HFFc6 (cell line): ENCODE results near the gene CDKN2AIP. TPM values are rescaled to one million over a fixed set of nuclear protein-coding genes. Genes with fewer than 3 reads are reported as not detected.
A peak's percentile ranks its signal among the peaks of the same experiment; 100 is the strongest.
"Not testable (repeated sequence)": the region's sequence is repeated elsewhere in the genome, so short reads cannot be mapped to it uniquely, and the experiment has no call there.

ENCODE experiments used
- DNase-seq: peaks from one replicate; pipeline ENCODE4 v3.0.0-alpha.2; 2018
- H3K27ac Mint-ChIP-seq: 2 replicates; pipeline ENCODE4 v1.8.0; 2020; ENCODE audit warnings: mild to moderate bottlenecking, mixed read lengths
- H3K27me3 Mint-ChIP-seq: 2 replicates; pipeline ENCODE4 v1.8.0; 2021; ENCODE audit warnings: mild to moderate bottlenecking, moderate library complexity, mixed read lengths; ENCODE audit not compliant: insufficient read depth
- H3K36me3 Mint-ChIP-seq: 2 replicates; pipeline ENCODE4 v1.8.0; 2021; ENCODE audit warnings: low read depth, mixed read lengths
- H3K4me1 Mint-ChIP-seq: 2 replicates; pipeline ENCODE4 v1.8.0; 2020; ENCODE audit warnings: low read depth, mixed read lengths
- H3K4me3 Mint-ChIP-seq: 2 replicates; pipeline ENCODE4 v1.8.0; 2020; ENCODE audit warnings: mild to moderate bottlenecking, moderate library complexity, mixed read lengths
- H3K9me3 Mint-ChIP-seq: 2 replicates; pipeline ENCODE4 v1.8.0; 2020; ENCODE audit warnings: mild to moderate bottlenecking, mixed read lengths
- total RNA-seq, 6 experiments: library from RNA; stranded (reverse); fragmentation: NEBNext Ultra II Directional; extraction: Animal tissue kit (Norgen Biotek cat#: 25700); gene quantifications; 2 replicates in 1 of 6; 3 replicates in 5 of 6; pipeline ENCODE4 v1.2.3, GENCODE V29; 2021
- TF ChIP-seq, protein P1 (sequence below): fragments of 200-600 bp; sonication (generic); IDR thresholded peaks from 2 replicates; pipeline ENCODE4 v1.5.0; 2021; ENCODE audit warnings: antibody characterized with exemption, mild to moderate bottlenecking

CDKN2AIP gene
- total RNA-seq, 6 experiments from 2014 or later = 11.7 to 15.1 (median 13.6) TPM

DNA sequence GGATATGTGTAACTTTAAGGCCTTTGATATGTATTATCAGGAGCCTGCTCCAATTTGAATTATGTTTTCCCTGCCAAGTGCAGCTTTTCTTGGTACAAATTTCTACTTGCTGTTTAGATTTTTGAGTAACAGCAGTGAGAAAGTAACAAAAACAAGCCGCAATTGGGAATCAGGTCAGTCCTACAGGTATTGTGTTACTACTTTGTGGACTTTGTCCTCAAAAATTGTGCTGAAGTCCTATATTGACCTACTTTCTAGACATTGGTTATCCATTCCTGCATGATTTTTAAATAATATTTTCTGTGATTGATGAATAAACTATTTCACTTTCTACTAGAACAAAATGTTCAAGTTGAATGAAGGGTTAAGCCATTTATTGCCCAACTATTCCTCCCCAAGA is 5.7 kb downstream of the CDKN2AIP start:
- Mint-ChIP-seq H3K27me3 (no peaks in the 10 kb centered on the region), H3K9me3 (0 out of 2 replicates have a peak, but pooled peaks cover 3% of the 10 kb centered on the region), H3K36me3 (peaks cover 62% of the 10 kb centered on the region), H3K27ac (peak overlapping the region; percentile 42; the same call in 1 of the 2 replicates), H3K4me1 (peaks cover 59% of the 10 kb centered on the region), H3K4me3 (no peak overlapping the region)
- DNase-seq = no peak
- TF ChIP-seq, protein P1, sequence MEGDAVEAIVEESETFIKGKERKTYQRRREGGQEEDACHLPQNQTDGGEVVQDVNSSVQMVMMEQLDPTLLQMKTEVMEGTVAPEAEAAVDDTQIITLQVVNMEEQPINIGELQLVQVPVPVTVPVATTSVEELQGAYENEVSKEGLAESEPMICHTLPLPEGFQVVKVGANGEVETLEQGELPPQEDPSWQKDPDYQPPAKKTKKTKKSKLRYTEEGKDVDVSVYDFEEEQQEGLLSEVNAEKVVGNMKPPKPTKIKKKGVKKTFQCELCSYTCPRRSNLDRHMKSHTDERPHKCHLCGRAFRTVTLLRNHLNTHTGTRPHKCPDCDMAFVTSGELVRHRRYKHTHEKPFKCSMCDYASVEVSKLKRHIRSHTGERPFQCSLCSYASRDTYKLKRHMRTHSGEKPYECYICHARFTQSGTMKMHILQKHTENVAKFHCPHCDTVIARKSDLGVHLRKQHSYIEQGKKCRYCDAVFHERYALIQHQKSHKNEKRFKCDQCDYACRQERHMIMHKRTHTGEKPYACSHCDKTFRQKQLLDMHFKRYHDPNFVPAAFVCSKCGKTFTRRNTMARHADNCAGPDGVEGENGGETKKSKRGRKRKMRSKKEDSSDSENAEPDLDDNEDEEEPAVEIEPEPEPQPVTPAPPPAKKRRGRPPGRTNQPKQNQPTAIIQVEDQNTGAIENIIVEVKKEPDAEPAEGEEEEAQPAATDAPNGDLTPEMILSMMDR = no peak

DNA sequence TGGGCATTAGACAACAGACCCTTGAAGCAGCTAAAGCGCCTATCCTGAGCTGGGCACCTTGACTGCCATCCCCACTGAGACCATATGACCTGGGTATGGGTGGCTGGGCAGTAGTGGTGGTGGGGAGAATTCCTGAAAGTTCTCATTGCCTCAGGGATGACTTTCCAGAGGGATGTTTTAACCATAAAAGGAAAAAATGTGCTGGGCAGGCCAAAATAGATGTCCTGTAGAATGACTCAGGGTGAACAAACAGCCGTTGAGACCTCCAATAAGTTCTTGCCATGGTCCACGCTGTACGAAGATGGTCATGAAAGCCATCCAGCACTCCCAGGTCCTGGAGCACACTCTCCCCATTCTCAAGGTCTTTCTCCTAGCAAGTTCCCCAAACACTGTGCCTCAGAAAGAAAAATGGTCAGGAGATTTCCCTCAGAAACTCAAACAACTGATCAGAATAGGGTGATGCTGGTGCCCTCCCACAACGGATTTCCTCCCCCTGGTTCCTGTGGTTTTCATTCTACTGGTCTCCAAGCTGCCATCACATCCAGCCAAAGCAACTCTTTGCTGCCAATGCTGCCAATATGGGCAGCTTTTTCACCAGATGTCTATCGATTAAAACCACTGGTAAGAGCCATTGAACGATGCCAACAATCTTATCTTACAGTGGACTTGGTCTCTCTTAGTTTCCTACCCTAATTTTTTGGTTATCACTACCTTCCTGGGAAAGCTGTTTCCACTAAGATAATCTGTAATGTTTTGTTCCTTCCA is 11.2 kb downstream of the CDKN2AIP start:
- Mint-ChIP-seq H3K27me3 (no peaks in the 10 kb centered on the region), H3K4me3 (no peak overlapping the region), H3K9me3 (peaks cover 4% of the 10 kb centered on the region; the same call in 1 of the 2 replicates), H3K27ac (peak overlapping the region; percentile 56), H3K4me1 (peaks cover 16% of the 10 kb centered on the region), H3K36me3 (peaks cover 35% of the 10 kb centered on the region)
- TF ChIP-seq, protein P1 = no peak
- DNase-seq = peak; percentile 21

DNA sequence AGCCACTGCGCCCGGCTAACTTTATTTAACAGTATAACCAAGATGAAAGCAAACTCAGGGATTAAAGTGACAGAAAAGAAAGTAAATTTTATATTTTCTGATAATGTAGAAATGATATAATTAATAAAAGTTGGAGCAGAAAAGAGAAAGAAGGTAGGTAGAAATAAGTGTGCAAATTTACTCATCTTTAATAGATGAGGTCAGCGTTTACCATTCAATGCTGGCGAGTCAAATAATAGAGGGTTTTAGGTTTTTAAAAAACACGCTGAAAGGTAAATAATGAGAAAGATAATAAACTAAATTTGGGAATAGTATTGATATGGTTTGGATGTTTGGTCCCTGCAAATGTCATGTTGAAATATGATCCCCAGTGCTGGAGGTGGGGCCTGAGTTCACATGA is 13.6 kb downstream of the CDKN2AIP start:
- H3K4me1 Mint-ChIP-seq = peaks cover 16% of the 10 kb centered on the region
- no peak for DNase-seq
- peaks cover 20% of the 10 kb centered on the region for H3K36me3 Mint-ChIP-seq
- TF ChIP-seq, protein P1 = no peak
- H3K4me3 Mint-ChIP-seq = no peak overlapping the region
- H3K27me3 Mint-ChIP-seq = no peaks in the 10 kb centered on the region; the same call in 1 of the 2 replicates
- peaks cover 4% of the 10 kb centered on the region; the same call in 1 of the 2 replicates for H3K9me3 Mint-ChIP-seq
- H3K27ac Mint-ChIP-seq = no peak overlapping the region

DNA sequence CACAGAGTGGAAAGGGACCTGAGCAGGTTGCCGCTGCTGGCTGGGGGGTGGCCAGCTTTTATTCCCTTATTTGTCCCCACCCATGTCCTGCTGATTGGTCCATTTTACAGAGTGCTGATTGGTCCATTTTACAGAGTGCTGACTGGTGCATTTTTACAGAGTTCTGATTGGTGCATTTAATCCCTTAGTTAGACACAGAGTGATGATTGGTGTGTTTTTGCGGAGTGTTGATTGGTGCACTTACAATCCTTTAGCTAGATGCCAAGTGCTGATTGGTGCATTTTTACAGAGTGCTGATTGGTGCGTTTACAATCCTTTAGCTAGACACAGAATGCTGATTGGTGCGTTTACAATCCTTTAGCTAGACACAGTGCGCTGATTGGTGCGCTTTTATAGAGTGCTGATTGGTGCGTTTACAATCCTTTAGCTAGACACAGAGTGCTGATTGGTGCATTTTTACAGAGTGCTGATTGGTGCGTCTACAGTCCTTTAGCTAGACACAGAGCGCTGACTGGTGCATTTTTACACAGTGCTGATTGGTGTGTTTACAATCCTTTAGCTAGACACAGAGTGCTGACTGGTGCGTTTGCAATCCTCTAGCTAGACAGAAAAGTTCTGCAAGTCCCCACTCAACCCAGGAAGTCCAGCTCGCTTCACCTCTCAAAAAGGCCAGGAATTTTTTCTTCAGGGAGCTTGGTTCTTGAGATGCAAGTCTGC is 19.6 kb downstream of the CDKN2AIP start:
- Mint-ChIP-seq H3K4me1 (peaks cover 16% of the 10 kb centered on the region), H3K36me3 (peaks cover 14% of the 10 kb centered on the region)
- H3K4me3 Mint-ChIP-seq, H3K27me3 Mint-ChIP-seq, H3K9me3 Mint-ChIP-seq, DNase-seq, H3K27ac Mint-ChIP-seq: not testable (repeated sequence)

DNA sequence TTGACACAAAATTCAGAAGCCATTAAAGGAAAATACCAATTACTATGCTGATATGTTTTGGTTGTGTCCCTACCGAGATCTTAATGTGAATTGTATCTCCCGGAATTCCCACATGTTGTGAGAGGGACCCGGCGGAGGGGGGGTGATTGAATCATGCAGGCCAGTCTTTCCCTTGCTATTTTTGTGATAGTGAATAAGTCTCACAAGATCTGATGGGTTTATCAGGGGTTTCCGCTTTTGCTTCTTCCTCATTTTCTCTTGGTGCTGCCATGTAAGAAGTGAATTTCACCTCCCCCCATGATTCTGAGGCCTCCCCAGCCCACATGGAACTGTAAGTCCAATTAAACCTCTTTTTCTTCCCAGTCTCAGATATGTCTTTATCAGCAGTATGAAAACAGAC is 21.4 kb downstream of the CDKN2AIP start:
- not testable (repeated sequence) for DNase-seq, H3K27ac Mint-ChIP-seq, H3K9me3 Mint-ChIP-seq, H3K27me3 Mint-ChIP-seq, H3K4me3 Mint-ChIP-seq
- Mint-ChIP-seq H3K36me3 (peaks cover 14% of the 10 kb centered on the region), H3K4me1 (peaks cover 26% of the 10 kb centered on the region)

DNA sequence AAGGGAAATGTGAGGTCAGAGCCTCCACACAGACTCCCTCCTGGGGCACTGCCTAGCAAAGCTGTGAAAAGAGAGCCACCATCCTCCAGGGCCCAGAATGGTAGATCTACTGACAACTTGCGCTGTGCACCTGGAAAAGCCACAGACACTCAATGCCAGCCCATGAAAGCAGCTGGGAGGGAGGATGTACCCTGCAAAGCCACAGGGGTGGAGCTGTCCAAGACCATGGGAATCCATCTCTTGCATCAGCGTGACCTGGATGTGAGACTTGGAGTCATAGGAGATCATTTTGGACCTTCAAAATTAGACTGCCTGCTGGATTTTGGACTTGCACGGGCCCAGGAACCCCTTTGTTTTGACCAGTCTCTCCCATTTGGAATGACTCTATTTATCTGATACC is 22.8 kb downstream of the CDKN2AIP start:
- Mint-ChIP-seq H3K36me3 (peaks cover 14% of the 10 kb centered on the region), H3K4me3 (no peak overlapping the region), H3K27me3 (peaks cover 2% of the 10 kb centered on the region), H3K4me1 (peaks cover 28% of the 10 kb centered on the region), H3K27ac (no peak overlapping the region), H3K9me3 (peaks cover 7% of the 10 kb centered on the region)
- TF ChIP-seq, protein P1 = no peak
- no peak for DNase-seq
